Fibroblast of skin of left biceps (primary cell): ENCODE measurements around the gene ARAP2.

Experiments used
- DNase-seq, 2 experiments: peaks; one replicate each; pipeline ENCODE4 v3.0.0-alpha.2; 2013; ENCODE audit warnings: low read depth in 2 of 2

ARAP2 gene

GRCh38 chr4:36128689-36129088, 115.6 kb downstream of the ARAP2 start:
- no peak for DNase-seq

- DNase-seq: no peak
Measured at GRCh38 chr4:36123906-36124305, 120.4 kb downstream of the ARAP2 start.

- DNase-seq: no peak
Measured at GRCh38 chr4:36115312-36115711, 129.0 kb downstream of the ARAP2 start.

- peak; percentile 67 to 74 for DNase-seq
Measured at GRCh38 chr4:36111172-36111571, 133.1 kb downstream of the ARAP2 start.

GRCh38 chr4:36099509-36099908, 144.8 kb downstream of the ARAP2 start:
- DNase-seq: no peak

GRCh38 chr4:36094995-36095394, 149.3 kb downstream of the ARAP2 start:
- no peak for DNase-seq

GRCh38 chr4:36091997-36092396, 152.3 kb downstream of the ARAP2 start:
- no peak for DNase-seq

GRCh38 chr4:36088542-36088941, 155.8 kb downstream of the ARAP2 start:
- DNase-seq: peak; percentile 10

GRCh38 chr4:36086261-36086786, 158.0 kb downstream of the ARAP2 start:
- no peak for DNase-seq

- no peak for DNase-seq
Measured at GRCh38 chr4:36082817-36083216, 161.5 kb downstream of the ARAP2 start.

- DNase-seq: no peak
Measured at GRCh38 chr4:36081185-36081584, 163.1 kb downstream of the ARAP2 start.

- no peak for DNase-seq
Measured at GRCh38 chr4:36079666-36080065, 164.6 kb downstream of the ARAP2 start.

GRCh38 chr4:36078319-36078718, 166.0 kb downstream of the ARAP2 start:
- no peak for DNase-seq

- no peak for DNase-seq
Measured at GRCh38 chr4:36072529-36072928, 171.8 kb downstream of the ARAP2 start.

- no peak for DNase-seq
Measured at GRCh38 chr4:36067116-36067515, 177.2 kb downstream of the ARAP2 start.

GRCh38 chr4:36065274-36065871, 178.9 kb downstream of the ARAP2 start:
- no peak for DNase-seq

GRCh38 chr4:36064117-36064516, 180.2 kb downstream of the ARAP2 start:
- no peak for DNase-seq

- no peak for DNase-seq
Measured at GRCh38 chr4:36056136-36056535, 188.2 kb downstream of the ARAP2 start.

GRCh38 chr4:36054694-36055422, 189.5 kb downstream of the ARAP2 start:
- peak in 1 of 2 experiments; percentile 2 for DNase-seq

- DNase-seq: peak; percentile 26 to 41
Measured at GRCh38 chr4:36053930-36054329, 190.4 kb downstream of the ARAP2 start.

- no peak for DNase-seq
Measured at GRCh38 chr4:36051634-36052033, 192.7 kb downstream of the ARAP2 start.

- no peak for DNase-seq
Measured at GRCh38 chr4:36046026-36046425, 198.3 kb downstream of the ARAP2 start.

- DNase-seq: no peak
Measured at GRCh38 chr4:36043901-36044300, 200.4 kb downstream of the ARAP2 start.
